SK-N-SH (cell line): Measurements from ENCODE around the gene RFC5.

Source experiments
- RAD21 ChIP-seq: IDR thresholded peaks from 2 replicates; pipeline ENCODE4 v1.6.1; 2012; ENCODE audit warnings: mild to moderate bottlenecking, low read length
- TF ChIP-seq, protein P1 (sequence below): fragments of 200-600 bp; sonication (generic); IDR thresholded peaks from 2 replicates; pipeline ENCODE4 v1.6.1; 2017; ENCODE audit warnings: antibody characterized with exemption, mild to moderate bottlenecking, moderate library complexity

DNA sequence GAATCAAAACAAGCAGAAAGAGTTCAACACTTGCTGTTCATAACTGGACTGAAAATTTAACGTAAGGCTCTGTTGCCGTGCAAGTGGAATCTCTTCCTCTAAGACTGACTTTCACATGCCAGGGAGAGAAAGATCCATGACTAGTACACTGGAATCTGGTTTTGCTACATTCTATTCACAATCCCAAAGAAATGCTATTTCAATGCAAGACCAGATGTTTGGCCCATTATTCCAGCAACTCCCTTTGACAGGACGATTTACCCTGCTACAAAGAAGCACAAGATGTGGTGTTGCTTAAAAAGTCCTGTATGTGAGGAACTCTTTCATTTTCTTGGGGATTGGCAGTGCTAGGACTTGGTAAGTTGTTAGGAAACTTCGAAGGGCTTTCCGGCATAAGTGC lies 17.4 kb downstream of the RFC5 start:
- TF ChIP-seq RAD21: no peak
- TF ChIP-seq, protein P1, sequence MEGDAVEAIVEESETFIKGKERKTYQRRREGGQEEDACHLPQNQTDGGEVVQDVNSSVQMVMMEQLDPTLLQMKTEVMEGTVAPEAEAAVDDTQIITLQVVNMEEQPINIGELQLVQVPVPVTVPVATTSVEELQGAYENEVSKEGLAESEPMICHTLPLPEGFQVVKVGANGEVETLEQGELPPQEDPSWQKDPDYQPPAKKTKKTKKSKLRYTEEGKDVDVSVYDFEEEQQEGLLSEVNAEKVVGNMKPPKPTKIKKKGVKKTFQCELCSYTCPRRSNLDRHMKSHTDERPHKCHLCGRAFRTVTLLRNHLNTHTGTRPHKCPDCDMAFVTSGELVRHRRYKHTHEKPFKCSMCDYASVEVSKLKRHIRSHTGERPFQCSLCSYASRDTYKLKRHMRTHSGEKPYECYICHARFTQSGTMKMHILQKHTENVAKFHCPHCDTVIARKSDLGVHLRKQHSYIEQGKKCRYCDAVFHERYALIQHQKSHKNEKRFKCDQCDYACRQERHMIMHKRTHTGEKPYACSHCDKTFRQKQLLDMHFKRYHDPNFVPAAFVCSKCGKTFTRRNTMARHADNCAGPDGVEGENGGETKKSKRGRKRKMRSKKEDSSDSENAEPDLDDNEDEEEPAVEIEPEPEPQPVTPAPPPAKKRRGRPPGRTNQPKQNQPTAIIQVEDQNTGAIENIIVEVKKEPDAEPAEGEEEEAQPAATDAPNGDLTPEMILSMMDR: no peak
